Fibroblast of villous mesenchyme (primary cell): ENCODE data around the gene NCCRP1. TPM values are rescaled to one million over a fixed set of nuclear protein-coding genes. Genes with fewer than 3 reads are reported as not detected.

Experiments used
- DNase-seq: peaks from one replicate; pipeline ENCODE4 v3.0.0-alpha.2; 2010; ENCODE audit warnings: low read depth
- H3K4me3 ChIP-seq: 2 replicates; pipeline ENCODE4 v1.5.1; 2011; ENCODE audit warnings: low read depth, mild to moderate bottlenecking, low read length
- CTCF ChIP-seq: IDR thresholded peaks from 2 replicates; pipeline ENCODE4 v1.5.1; 2012; ENCODE audit warnings: low read depth, mild to moderate bottlenecking, low read length; ENCODE audit not compliant: insufficient read depth
- total RNA-seq: library from RNA; depleted of rRNA; stranded (reverse); fragments of >200 nt; gene quantifications from 2 replicates; pipeline ENCODE4 v1.2.3, GENCODE V29; 2012

NCCRP1 gene
- total RNA-seq, 1 donor = not detected

- no peak for TF ChIP-seq CTCF
- H3K4me3 ChIP-seq = no peak overlapping the region
- DNase-seq = no peak
Measured at GRCh38 chr19:39170386-39171231, 26.2 kb upstream of the NCCRP1 start.

- H3K4me3 ChIP-seq = no peak overlapping the region
- no peak for DNase-seq
- no peak for TF ChIP-seq CTCF
Measured at GRCh38 chr19:39171479-39172465, 25.0 kb upstream of the NCCRP1 start.

GRCh38 chr19:39172700-39173501, 23.9 kb upstream of the NCCRP1 start:
- no peak overlapping the region for H3K4me3 ChIP-seq
- TF ChIP-seq CTCF = no peak
- DNase-seq = no peak

GRCh38 chr19:39173502-39173991, 23.2 kb upstream of the NCCRP1 start:
- no peak overlapping the region for H3K4me3 ChIP-seq
- TF ChIP-seq CTCF = no peak
- no peak for DNase-seq

GRCh38 chr19:39174142-39174541, 22.6 kb upstream of the NCCRP1 start:
- no peak for DNase-seq
- TF ChIP-seq CTCF = no peak
- H3K4me3 ChIP-seq = no peak overlapping the region
